PC-9 (cell line): Measurements from ENCODE around the gene PIP5K1B. TPM values are rescaled to one million over a fixed set of nuclear protein-coding genes. Genes with fewer than 3 reads are reported as not detected.

Source experiments
- BruUV-seq: library from RNA; stranded (reverse); fragments of 400-500 nt; replicated peaks from 2 replicates; lab custom pipeline; 2021; lab: Mats Ljungman, UMichigan
- CTCF ChIA-PET: fragments of 300-600 bp; sonication (Branson Sonifier 250); formaldehyde crosslinking; loops from one replicate; lab custom pipeline; 2022; ENCODE audit warnings: antibody characterized with exemption; lab: Charles Lee
- POLR2A ChIA-PET: fragments of 300-600 bp; sonication (Branson Sonifier 250); formaldehyde crosslinking; loops from one replicate; lab custom pipeline; 2022; ENCODE audit warnings: antibody characterized with exemption; ENCODE audit not compliant: unreplicated experiment; lab: Charles Lee
- DNase-seq, 2 experiments: peaks; one replicate each; pipeline versions ENCODE4 v3.0.0 to v3.0.0-alpha.2; 2015 to 2022; ENCODE audit warnings: mixed read lengths in 1 of 2
- H2AFZ ChIP-seq: fragments of 200-600 bp; sonication (generic); 2 replicates; pipeline ENCODE4 v1.8.1; 2017; ENCODE audit warnings: antibody characterized with exemption
- H3F3A ChIP-seq: fragments of 200-600 bp; sonication (generic); 2 replicates; pipeline ENCODE4 v1.8.1; 2017; ENCODE audit warnings: antibody characterized with exemption, mild to moderate bottlenecking, low read depth; ENCODE audit not compliant: insufficient read depth
- H3K27ac ChIP-seq: fragments of 200-600 bp; sonication (generic); 2 replicates; pipeline ENCODE4 v1.6.1; 2016; ENCODE audit warnings: mixed run types
- H3K27me3 ChIP-seq: fragments of 200-600 bp; sonication (generic); 2 replicates; pipeline ENCODE4 v1.6.1; 2016; ENCODE audit warnings: low read depth, mixed run types; ENCODE audit not compliant: insufficient read depth
- H3K36me3 ChIP-seq: fragments of 200-600 bp; sonication (generic); 2 replicates; pipeline ENCODE4 v1.6.1; 2016; ENCODE audit warnings: low read depth, mixed run types
- H3K4me1 ChIP-seq: fragments of 200-600 bp; sonication (generic); replicated peaks from 2 replicates; pipeline ENCODE4 v1.6.1; 2016; ENCODE audit warnings: mixed run types; ENCODE audit not compliant: insufficient read depth
- H3K4me2 ChIP-seq: fragments of 200-600 bp; sonication (generic); 2 replicates; pipeline ENCODE4 v1.6.1; 2017; ENCODE audit warnings: mixed run types
- H3K4me3 ChIP-seq: fragments of 200-600 bp; sonication (generic); 2 replicates; pipeline ENCODE4 v1.6.1; 2016; ENCODE audit warnings: mixed run types
- H3K79me2 ChIP-seq: fragments of 200-600 bp; sonication (generic); 2 replicates; pipeline ENCODE4 v1.6.1; 2017; ENCODE audit warnings: low read depth, mixed run types
- H3K9me2 ChIP-seq: fragments of 200-600 bp; sonication (generic); 2 replicates; pipeline ENCODE4 v1.8.1; 2017; ENCODE audit warnings: mild to moderate bottlenecking; ENCODE audit not compliant: insufficient read depth
- H3K9me3 ChIP-seq: fragments of 200-600 bp; sonication (generic); 2 replicates; pipeline ENCODE4 v1.8.1; 2016; ENCODE audit warnings: low read depth; ENCODE audit not compliant: insufficient read depth
- H4K20me1 ChIP-seq: fragments of 200-600 bp; sonication (generic); 2 replicates; pipeline ENCODE4 v1.8.1; 2017; ENCODE audit not compliant: insufficient read depth
- EZH2 ChIP-seq: fragments of 200-600 bp; sonication (generic); IDR thresholded peaks from 2 replicates; pipeline ENCODE4 v1.8.0; 2017; ENCODE audit warnings: antibody characterized with exemption, low read depth
- intact Hi-C: fragments of 100-400 bp; cut with micrococcal nuclease; formaldehyde crosslinking; loops from one replicate; pipeline ENCODE4 v1.10.0; 2022; ENCODE audit not compliant: unreplicated experiment
- total RNA-seq: library from RNA; stranded (reverse); gene quantifications from 2 replicates; pipeline ENCODE4 v1.2.3, GENCODE V29; 2021
- TF ChIP-seq, protein P1 (sequence below): fragments of 200-600 bp; sonication (generic); conservative IDR thresholded peaks from 2 replicates; pipeline ENCODE4 v1.6.1; 2017; ENCODE audit warnings: mixed run types, antibody characterized with exemption, mild to moderate bottlenecking, moderate library complexity

Gene PIP5K1B
- total RNA-seq, 1 experiment from 2014 or later, result not detected

DNA sequence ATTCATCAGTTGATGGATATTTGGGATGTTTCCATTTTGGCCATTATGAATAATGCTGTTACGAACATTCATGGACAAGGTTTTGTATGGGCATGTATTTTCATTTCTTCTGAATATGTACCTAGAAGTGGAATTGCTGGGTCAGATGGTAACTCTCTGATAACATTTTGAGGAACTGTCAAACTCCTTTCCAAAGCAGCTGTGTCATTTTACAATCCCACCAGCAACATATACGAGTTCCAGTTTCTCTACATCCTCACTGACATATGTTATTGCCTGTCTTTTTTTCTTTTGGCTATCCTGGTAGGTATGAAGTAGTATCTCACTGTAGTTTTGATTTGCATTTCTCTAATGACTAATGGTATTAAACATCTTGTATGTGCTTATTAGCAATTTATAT, 222.1 kb downstream of the PIP5K1B start:
- Histone ChIP-seq H3K27ac (no peak overlapping the region), H3K4me2 (no peak overlapping the region), H3K36me3 (no peaks in the 10 kb centered on the region), H3K9me2 (no peaks in the 10 kb centered on the region), H3K27me3 (peaks cover 41% of the 10 kb centered on the region), H3K4me3 (no peak overlapping the region), H2AFZ (no peak overlapping the region), H3K9me3 (no peaks in the 10 kb centered on the region), H3F3A (no peaks in the 10 kb centered on the region), H4K20me1 (no peaks in the 10 kb centered on the region), H3K4me1 (no peaks in the 10 kb centered on the region), H3K79me2 (no peaks in the 10 kb centered on the region)
- ChIA-PET POLR2A (no interaction called here), CTCF (no interaction called here)
- no peak for DNase-seq
- intact Hi-C loops, result no loop called here
- no TSS peak for BruUV-seq
- TF ChIP-seq, protein P1, sequence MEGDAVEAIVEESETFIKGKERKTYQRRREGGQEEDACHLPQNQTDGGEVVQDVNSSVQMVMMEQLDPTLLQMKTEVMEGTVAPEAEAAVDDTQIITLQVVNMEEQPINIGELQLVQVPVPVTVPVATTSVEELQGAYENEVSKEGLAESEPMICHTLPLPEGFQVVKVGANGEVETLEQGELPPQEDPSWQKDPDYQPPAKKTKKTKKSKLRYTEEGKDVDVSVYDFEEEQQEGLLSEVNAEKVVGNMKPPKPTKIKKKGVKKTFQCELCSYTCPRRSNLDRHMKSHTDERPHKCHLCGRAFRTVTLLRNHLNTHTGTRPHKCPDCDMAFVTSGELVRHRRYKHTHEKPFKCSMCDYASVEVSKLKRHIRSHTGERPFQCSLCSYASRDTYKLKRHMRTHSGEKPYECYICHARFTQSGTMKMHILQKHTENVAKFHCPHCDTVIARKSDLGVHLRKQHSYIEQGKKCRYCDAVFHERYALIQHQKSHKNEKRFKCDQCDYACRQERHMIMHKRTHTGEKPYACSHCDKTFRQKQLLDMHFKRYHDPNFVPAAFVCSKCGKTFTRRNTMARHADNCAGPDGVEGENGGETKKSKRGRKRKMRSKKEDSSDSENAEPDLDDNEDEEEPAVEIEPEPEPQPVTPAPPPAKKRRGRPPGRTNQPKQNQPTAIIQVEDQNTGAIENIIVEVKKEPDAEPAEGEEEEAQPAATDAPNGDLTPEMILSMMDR, result no peak
- TF ChIP-seq EZH2, result no peak

DNA sequence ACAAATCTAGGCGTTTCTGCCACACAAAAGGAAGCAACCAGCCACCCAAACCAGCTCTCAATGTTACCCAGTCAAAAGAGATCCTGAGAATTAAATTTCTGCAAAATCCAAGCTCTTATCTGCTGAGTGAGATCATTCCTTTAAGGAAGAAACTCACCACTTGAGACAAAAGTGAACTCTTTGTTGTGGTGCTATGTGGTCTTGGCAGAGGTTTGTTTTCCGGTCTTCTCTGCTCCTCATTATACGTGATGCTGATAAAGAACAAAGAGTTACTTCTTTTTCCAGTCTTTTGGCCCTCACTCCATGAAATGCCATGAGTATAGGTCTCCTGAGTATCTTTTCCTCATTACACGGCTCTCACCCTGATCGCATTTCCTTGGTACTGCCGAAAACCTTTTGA, 226.8 kb downstream of the PIP5K1B start:
- no peak for DNase-seq
- BruUV-seq, result no TSS peak
- no peak overlapping the region for H3K27ac ChIP-seq
- H2AFZ ChIP-seq, result no peak overlapping the region
- no peaks in the 10 kb centered on the region for H3F3A ChIP-seq
- no peaks in the 10 kb centered on the region for H3K79me2 ChIP-seq
- intact Hi-C loops, result no loop called here
- ChIA-PET POLR2A (no interaction called here), CTCF (no interaction called here)
- TF ChIP-seq EZH2, result no peak
- TF ChIP-seq, protein P1, result no peak
- no peaks in the 10 kb centered on the region for H3K9me3 ChIP-seq
- H4K20me1 ChIP-seq, result no peaks in the 10 kb centered on the region
- H3K4me1 ChIP-seq, result no peaks in the 10 kb centered on the region
- H3K27me3 ChIP-seq, result peaks cover 41% of the 10 kb centered on the region
- no peaks in the 10 kb centered on the region for H3K36me3 ChIP-seq
- no peaks in the 10 kb centered on the region for H3K9me2 ChIP-seq
- H3K4me3 ChIP-seq, result no peak overlapping the region
- H3K4me2 ChIP-seq, result no peak overlapping the region

DNA sequence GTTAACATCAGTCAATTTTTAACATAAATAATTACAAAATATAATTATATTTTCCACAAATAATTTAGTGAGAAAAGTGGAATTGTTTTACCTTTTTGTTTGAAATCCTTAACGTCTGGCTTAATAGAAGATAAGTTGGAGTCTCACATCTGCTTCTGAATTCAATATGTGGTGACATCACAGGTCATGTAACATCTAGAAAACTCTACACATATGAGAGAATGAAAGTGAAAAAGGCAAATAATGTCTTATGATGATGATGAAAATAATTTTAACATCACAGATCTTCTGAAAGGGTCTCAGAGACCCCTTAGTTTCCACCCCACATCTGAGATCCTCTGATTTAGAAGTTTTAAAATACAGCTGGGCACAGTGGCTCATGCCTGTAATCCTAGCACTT, 227.4 kb downstream of the PIP5K1B start:
- Histone ChIP-seq H3K4me2 (no peak overlapping the region), H3K9me3 (no peaks in the 10 kb centered on the region), H3K4me1 (no peaks in the 10 kb centered on the region), H3K27ac (no peak overlapping the region), H3K4me3 (no peak overlapping the region), H3F3A (no peaks in the 10 kb centered on the region), H3K27me3 (peaks cover 35% of the 10 kb centered on the region), H3K36me3 (no peaks in the 10 kb centered on the region), H3K79me2 (no peaks in the 10 kb centered on the region), H4K20me1 (no peaks in the 10 kb centered on the region), H2AFZ (no peak overlapping the region), H3K9me2 (no peaks in the 10 kb centered on the region)
- CTCF ChIA-PET, result no interaction called here
- POLR2A ChIA-PET, result no interaction called here
- DNase-seq, result no peak
- TF ChIP-seq, protein P1, result no peak
- no peak for TF ChIP-seq EZH2
- BruUV-seq, result no TSS peak
- intact Hi-C loops, result no loop called here
